Measurements from ENCODE around the gene SURF1.
A peak's percentile ranks its signal among the peaks of the same experiment; 100 is the strongest.

SURF1 gene

GRCh38 chr9:133360400-133361393 is 4.4 kb upstream of the SURF1 start:
- no peak for DNase-seq

DNA sequence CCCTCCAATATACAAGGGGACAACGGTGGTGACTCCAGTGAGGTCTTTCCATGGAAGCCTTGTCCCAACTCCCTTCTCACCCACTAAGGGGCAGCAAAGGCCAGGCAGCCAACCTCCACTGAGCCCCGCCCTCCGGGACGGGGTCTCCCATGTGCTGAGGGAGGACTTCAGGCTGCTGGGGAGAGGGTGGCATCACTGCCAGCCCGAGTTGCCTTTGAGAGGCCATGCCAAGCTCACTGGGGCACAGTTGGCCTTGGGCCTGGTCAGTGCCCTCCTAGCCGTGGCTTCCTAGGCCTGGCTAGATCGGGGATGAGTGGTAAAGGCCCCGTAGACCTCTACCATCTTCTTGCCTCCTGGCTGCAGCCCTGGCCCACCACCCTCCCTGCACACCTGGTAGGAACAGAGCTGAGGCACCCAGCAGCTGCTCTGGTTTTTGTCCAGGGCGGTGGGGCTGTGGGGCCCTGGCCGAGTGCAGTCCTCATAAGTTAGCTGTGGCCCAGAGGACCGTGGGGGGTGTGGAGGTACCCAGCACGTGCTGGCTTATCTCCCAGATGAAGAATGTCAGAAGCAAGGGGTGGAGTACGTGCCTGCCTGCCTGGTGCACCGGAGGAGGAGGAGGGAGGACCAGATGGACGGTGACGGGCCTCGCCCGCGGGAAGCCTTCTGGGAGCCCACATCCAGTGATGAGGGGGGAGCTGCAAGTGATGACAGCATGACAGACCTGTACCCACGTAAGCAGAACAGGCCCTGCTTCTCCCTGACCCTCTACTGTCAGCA is 3.3 kb upstream of the SURF1 start:
- no peak for DNase-seq

DNA sequence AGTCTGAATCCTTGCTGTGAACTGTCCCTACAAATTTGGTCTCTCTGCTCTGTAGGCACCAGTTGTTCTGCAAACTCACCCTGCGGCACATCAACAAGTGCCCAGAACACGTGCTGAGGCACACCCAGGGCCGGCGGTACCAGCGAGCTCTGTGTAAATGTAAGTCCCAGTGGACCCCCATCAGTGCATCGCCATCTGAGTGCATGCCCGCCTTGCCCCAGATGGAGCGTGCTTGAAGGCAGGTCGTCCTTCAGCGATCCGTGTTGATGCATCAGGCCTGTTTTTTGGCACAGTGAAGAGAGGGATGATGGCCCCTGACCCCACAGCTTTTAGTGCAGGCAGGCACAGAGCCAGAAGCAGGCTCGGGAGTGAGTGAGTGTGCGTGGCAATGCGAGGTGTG is 1.4 kb upstream of the SURF1 start:
- no peak for DNase-seq

DNA sequence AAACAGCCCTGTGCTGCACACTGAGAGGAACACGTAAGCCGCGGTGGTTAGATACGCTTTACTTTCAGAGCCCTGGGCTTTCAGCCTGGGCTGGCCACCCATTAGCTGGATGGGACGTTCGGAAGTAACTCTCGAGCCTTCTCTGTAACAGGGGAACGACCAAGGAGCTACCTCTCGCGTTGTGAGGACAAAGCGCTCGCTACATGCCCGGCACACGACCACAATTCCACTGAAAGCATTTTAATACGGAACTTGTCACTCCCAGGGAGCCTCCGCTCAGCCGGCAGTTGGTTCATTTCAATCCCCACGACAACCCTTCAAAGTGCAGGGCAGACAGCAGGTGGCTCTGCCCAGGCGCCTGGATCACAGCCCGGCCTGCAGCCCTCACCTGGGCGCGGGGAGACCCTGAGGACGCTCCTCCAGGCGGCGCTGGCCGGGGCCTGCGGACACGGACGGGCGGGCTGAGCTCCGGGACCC is 368 bp downstream of the SURF1 start:
- DNase-seq, result no peak

- no peak for DNase-seq
These were observed 1.5 kb downstream of the SURF1 start for GRCh38 chr9:133354766-133355165.

DNA sequence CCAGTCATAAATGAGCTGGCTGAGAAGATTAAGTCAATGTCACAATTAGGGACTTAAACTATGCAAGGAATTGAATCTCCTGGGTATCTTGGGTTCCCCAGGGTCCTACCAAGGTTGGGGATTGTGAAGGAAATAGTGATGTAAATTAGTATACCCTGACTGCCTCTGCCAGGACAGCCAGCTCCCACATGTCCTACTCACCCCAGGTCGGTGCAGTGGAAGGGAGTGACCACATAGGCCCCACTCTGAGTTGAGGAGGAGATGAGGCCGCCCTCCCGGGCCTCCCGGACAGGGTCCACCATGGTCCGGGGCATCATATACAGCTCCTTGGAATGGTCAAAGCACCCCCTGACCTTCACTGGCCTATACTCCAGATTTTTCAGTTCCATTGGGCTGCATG is 2.7 kb downstream of the SURF1 start:
- no peak for DNase-seq

GRCh38 chr9:133352635-133353340 is 3.5 kb downstream of the SURF1 start:
- no peak for DNase-seq

DNA sequence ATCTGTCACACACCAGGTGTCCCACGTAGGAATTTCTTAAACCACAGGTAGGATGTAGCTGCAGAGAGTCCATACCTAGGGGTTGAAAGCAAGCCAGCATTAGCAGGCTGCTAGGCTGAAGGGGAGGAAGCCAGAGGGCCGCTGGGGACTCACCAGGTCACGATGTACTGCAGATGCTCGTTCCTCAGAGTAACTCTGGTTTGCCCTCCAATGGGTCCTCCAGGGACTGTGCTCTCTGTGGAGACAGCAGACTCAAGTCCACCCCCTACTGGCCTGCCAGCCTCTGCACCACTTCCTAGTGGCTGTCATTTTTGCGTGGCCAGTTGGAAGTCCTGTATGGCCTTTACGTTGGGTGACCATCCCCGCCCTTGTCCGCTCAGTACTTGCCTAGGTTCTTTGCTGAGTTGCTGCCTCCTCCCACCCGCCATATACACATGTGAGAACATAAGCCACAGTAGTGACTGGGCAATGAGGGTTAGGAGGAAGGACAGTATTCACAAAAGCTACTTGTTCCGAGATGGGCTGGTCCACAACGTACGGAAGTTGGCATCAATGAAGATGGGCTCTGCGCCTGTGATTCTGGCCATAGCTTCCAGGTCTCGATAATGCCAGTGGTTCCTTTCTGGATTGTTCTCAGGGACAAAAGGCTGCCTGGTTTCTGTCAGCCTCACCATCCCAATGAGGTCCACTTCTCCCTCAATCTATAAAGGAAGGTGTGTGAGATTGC is 4.2 kb downstream of the SURF1 start:
- DNase-seq, result peak; percentile 28

- DNase-seq, result no peak
These were observed 4.8 kb downstream of the SURF1 start for GRCh38 chr9:133351526-133351907.

DNA sequence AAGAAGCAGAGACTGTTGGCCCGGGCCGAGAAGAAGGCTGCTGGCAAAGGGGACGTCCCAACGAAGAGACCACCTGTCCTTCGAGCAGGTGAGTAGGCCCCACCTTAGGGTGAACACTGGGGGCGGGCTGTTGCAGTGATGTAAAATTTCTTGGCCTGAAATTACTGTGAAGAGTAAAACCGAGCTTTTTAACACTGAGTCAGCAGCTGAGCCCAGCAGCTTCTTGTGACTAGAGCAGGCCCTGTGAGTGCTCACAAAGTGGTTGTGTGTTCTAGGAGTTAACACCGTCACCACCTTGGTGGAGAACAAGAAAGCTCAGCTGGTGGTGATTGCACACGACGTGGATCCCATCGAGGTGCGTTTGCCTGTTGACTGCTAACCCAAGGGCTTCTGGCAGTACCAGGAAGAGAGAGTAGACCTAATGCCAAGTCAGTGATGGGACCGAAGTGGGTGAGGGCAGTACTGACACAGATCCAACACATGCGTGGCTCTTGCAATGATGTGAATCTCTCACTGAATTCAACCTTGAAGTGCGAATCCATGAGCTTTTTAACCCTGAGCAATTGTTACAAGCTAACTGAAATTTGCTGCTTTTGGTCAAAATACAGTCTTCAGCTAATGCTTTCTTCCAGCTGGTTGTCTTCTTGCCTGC is 6.2 kb downstream of the SURF1 start:
- no peak for DNase-seq

DNA sequence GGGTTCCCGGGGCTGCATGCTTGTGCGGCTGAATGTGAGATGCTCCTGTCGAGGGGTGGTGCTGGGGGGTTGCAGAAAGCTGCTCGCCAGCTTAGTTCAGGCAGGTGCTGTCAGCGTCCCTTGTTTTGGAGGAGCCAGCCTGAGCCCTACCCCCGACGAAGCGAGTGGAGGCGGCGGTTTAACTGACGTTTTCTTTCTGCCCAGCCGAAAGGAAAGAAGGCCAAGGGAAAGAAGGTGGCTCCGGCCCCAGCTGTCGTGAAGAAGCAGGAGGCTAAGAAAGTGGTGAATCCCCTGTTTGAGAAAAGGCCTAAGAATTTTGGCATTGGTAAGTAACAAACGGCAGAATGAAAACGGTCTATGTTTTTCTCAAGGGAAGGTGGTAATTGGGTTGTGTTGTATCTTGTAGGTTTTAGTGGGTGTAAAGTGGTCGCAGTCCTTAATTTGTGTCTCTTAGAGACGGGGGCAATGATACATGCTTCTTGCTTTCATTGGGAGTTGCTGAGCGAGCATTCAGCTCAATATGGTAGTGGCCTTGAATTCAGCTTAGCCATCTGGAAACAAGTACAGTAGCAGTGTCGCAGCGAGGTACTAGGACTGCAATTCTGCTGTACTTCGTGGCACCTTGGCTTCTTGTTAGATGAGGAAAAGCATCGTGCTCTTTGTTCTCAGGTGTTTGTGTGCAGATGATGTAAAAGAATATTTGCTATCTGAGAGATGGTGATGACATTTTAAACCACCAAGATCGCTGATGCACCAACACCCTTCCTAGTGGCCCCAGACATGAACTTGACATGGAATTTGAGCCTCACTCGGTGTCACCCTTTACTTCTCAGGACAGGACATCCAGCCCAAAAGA is 7.3 kb downstream of the SURF1 start:
- DNase-seq, result no peak

DNA sequence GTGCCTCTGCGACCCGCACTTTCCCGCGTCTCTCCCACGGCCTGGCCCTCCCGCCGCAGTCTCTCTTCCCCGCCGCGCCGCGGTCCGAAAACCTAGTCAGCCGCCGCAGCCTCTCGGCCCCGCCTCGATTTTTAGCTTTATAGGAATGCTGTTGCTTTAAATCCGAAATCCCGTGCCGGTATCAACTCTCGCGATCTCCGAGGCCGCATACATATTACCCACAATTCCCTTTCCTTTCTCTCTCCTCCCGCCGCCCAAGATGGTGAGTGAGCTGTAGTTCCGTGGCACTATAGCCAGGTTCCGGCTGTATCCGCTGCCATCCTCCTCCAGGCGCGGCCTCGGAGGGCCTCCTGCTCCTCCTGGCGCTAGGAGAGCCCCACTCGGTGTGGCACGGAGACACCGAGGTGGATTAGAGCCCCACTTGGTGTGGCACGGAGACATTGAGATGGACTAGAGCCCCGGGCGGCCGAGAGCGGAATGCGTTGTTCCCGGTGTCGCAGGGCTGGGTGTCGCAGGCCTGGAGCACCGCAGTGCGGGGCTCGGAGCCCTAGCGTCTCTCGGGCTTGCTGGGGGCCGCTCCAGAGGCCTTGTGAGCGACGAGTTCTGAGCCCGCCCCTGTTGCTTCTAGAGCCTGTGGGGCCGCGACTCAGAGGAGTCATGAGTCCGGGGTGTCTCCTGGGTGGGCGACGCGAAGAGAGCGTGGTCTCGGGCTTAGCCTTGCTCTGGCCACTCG is 8.1 kb downstream of the SURF1 start, which contains the start of the genes MED22 and RPL7A:
Gene MED22 (minus strand): TSS at position 147 of the 733 bp plus-strand sequence. CDS start 1,469 bp downstream, outside the sequence.
Gene RPL7A (plus strand): TSS at position 234 of the 733 bp plus-strand sequence. CDS start 26 bp downstream, at position 260.
- DNase-seq, result peak; percentile 96

GRCh38 chr9:133347515-133347984 is 8.7 kb downstream of the SURF1 start:
- DNase-seq, result no peak

- no peak for DNase-seq
These were observed 10.1 kb downstream of the SURF1 start for GRCh38 chr9:133346021-133346785.

GRCh38 chr9:133345596-133345995 is 10.7 kb downstream of the SURF1 start:
- no peak for DNase-seq

DNA sequence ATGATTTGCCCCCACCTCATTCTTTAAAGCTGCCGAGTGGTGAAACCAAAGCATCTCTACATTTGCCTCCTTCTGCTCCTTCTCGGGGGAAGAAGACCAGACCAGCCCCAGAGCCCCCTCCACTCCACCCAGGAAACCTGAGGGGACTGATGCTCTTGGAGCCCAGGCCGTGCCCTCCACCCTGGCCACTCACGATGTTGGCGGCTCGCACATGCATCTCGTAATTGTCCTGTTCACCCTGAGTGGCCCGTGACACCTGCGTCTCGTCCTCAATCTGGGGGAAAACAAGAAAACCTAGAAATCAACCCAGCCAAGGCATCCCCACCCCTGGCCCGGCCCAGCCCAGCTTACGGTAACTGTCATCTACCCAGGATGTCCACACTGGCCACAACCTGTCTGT is 11.3 kb downstream of the SURF1 start:
- DNase-seq, result no peak

DNA sequence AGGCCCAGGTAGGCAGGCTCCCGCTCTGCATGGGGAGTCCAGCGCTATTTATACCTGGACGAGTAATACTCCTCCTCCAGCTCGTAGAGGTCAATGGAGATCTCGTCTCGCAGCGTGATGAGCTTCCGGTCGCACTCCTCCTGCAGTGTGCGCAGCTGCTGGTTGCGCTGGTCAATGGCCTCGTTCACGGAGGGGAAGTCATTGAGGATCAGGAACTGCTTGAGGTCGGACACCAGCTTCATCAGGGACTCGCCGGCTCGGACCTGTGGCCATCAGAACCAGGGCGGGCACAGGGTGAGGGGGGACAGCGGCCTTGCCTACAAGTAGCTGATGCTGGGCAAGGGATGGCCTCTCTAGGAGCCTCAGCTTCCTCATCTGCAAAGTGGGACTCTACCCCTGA is 12.2 kb downstream of the SURF1 start:
- DNase-seq, result no peak

DNA sequence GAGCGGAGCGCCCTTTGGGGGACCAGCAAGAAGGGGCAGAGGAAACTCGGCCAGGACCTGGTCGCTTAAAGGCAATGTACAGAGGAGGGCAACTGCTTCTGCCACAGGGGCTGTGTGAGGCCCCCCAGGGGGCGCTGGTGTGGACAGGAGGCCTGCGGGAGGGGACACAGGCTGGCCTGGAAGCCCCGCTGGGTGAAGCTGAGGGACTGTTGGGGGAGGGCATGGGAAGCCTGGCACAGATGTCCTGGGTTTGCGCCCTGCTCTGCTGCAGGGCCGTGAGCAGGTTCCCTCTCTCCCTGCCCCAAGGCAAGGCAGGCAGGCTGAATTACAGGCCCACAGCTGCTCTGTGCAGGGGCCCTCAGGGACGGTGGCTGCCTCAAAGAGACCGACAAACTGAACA is 13.7 kb downstream of the SURF1 start:
- DNase-seq, result no peak

DNA sequence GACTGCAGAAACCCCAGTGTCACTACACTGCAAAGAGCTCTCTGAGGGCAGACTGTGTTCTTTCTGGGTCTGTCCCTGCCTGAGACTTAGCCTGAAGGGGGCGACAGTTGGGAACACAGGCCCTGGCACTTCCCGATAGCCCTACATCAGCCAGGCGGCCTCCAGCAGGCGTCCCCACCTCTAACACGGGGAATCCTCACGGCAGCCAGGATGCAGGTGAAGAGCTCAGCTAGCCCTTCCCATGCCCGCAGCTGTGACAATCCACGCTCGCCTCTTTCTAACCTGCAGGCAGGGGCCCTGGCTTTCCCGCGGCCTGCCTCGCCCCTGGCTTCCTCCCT is 14.2 kb downstream of the SURF1 start:
- DNase-seq, result no peak
